Stimulated activated CD8-positive, alpha-beta memory T cell treated with anti-CD3 and anti-CD28 coated beads, Interleukin-12 subunit alpha, Interleukin-12 subunit beta, amount 100 ng/mL, for 1 hour (primary cell): ENCODE data around the gene RAB11FIP3.
"Not testable (repeated sequence)": the region's sequence is repeated elsewhere in the genome, so short reads cannot be mapped to it uniquely, and the experiment has no call there.

ENCODE experiments used
- DNase-seq: peaks from one replicate; pipeline ENCODE4 v3.0.0-alpha.2; 2020; ENCODE audit warnings: low read depth

The RAB11FIP3 gene

GRCh38 chr16:391885-392335 is 33.5 kb upstream of the RAB11FIP3 start:
- DNase-seq: peak; percentile 55

DNA sequence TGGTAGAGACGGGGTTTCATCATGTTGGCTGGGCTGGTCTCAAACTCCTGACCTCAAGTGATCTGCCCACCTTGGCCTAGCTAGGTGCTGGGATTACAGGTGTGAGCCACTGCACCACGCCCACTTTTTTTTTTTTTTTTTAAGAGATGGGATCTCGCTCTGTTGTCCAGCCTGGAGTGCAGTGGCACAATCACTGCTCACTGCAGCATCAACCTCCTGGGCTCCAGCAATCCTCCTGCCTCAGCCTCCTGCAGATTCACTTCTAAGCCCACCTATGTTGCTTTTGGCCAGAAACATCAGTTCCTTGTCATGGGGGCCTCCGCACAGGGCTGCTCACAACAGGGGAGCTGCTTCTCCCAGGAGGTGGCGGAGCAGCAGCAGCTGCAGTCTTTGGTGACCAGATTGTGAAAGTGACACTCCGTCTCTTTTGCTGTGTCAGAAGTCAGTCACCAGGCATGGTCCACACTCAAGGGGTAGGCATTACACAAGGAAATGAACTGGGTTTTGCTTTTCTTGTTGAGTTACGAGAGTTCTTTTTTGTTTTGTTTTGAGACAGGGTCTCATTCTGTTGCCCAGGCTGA is 32.9 kb upstream of the RAB11FIP3 start:
- DNase-seq: no peak

DNA sequence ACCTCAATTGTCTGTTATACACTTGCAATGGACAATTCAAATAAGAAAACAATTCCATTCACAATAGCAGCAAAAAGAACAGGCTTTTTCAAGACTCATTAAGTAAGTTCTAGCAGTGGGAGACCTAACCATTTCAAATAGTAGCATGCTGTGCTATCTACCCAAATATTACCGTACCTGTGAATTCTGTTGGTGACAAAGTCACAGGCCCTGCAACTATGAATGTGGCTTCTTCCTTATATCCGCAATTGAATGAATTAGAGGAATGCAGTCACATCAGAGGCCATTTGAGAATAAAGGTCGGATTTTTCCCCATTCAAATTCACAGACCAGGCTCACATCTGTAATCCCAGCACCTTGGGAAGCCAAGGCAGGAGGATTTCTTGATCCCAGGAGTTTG is 29.2 kb upstream of the RAB11FIP3 start:
- DNase-seq: no peak

DNA sequence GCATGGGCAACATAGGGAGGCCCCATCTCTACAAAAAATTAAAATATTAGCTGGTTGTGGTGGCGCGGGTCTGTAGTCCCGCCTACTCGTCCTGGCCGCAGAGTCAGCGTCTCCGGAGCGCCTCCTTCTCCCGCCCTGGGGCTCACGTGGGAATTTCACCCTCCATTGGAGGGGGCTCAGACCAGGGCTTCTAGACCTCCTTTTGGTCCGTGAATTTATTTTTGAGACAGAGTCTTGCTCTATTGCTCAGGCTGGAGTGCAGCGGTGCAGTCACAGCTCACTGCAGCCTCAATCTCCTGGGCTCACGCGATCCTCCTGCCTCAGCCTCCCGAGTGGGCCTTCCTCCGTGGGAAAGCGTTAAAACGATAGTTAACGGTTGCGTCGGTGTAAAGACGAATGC is 28.8 kb upstream of the RAB11FIP3 start:
- no peak for DNase-seq

DNA sequence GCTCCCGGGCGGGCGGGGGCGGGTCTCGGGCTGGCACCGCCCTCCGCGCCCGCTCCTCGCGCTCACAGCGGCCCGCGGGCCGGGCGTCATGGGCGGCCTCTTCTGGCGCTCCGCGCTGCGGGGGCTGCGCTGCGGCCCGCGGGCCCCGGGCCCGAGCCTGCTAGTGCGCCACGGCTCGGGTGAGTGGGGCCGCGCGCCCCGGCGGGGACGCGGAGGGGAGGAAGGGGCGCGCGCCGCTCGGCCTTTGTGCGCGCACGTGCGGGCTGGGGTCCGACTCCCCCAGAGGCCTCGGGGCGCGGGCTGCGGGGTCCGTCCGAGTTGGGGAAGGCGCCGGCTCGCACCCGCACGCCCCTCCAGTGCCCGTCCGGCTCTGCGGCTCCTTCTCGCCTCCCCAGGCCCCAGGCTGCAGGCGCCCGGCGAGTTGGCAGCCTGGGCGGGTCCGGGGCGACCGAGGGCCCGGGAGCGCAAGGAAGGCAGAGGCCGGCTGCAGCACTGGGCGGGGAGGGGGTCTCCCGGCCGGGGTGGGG is 28.3 kb upstream of the RAB11FIP3 start, which contains the start of gene NME4:
NME4 (plus strand) TSS at position 65 of the 527 bp plus-strand sequence; CDS start at position 89, 24 bp downstream.
- no peak for DNase-seq

GRCh38 chr16:397736-398332 is 27.6 kb upstream of the RAB11FIP3 start:
- no peak for DNase-seq

DNA sequence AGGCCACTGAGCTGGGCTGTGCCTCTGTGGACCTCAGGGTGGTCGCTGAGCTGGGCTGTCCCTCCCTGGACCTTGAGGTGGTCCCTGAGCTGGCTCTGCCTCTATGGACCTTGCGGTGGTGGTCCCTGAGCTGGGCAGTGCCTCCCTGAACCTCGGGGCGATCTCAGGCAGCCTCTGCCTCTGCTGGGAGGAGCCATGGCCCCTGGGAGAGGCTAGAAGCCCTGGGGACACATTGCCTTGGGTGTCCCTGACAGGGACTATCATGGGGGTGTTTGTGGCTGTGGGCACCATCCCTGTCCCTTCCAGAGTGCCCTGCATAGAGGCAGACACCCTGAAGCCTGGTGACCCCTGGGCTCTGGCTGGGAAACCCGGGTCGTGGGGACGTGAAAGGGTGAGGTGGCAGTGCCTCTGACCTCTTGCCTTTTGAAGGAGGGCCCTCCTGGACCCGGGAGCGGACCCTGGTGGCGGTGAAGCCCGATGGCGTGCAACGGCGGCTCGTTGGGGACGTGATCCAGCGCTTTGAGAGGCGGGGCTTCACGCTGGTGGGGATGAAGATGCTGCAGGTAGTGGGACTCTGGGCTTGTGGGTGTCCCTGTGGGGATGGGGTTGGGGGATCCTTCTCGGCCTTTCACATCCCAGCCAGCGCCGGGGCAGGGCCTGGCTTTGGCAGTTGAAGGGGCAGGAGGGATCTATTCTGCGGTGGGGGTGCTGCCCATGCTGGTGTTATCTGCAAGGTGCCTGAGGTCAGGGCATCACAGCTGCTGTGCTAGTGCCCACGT is 26.7 kb upstream of the RAB11FIP3 start:
- no peak for DNase-seq

DNA sequence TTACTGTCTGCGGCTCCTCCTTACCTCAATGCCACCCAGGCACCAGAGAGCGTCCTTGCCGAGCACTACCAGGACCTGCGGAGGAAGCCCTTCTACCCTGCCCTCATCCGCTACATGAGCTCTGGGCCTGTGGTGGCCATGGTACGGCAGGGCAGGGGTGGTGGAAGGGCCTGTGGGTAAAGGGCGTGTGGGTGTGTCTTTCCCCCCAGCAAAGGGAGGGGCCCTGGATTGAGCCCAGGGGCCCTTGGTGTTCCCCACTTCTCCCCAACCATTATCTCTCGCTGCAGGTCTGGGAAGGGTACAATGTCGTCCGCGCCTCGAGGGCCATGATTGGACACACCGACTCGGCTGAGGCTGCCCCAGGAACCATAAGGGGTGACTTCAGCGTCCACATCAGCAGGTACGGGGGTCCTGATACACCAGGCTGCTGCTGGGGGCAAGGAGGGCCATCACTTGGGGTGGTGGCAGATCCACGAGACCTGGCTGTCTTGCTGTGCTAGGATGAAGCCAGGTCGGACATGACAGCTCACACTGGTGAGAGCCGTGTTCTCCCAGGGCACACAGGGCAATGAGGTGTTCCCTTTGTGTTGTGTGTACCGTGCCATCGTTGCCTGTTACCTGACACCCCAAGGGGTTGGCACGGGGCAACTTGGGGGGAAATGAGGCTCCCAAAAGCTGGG is 26.0 kb upstream of the RAB11FIP3 start:
- no peak for DNase-seq

- DNase-seq: no peak
Observed at GRCh38 chr16:400061-400591, 25.3 kb upstream of the RAB11FIP3 start.

DNA sequence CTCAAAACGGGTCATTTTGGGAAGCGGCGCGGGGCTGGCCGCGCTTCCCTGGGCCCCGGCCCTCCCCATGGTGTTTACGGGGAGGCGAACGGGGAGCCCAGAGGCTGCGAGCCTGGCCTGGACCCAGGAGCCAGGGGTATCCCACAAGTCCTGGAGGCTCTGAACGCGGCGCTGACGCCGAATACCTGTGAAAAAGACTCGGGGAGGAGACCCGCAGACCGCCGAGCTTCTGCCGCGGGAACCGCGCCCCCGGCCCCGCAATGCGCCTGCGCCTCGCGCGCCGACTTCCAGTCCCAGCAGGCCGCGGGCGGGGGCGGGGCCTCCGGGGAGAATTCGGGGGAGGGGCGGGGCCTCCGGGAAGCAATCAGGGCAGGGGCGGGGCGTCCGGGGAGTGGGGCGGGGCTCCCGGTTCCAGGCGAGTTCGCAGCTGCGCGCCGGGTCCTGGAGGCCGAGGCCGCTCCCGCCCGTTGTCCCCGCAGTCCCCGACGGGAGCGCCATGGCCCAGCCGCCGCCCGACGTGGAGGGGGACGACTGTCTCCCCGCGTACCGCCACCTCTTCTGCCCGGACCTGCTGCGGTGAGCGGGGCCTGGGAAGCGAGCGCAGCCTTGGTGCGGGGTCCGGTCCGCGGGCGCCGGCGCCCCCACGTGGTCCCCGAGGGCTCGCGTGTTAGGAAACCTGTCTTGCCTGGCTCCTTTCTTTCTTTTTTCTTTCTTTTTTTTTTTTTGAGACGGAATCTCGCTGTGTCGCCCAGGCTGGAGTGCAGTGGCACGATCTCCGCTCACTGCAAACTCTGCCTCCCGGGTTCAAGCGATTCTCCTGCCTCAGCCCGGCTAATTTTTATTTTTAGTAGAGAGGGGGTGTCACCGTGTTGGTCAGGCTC is 23.7 kb upstream of the RAB11FIP3 start, which contains the start of gene DECR2:
DECR2 (plus strand) TSS at position 418 of the 881 bp plus-strand sequence; CDS start at position 497, 79 bp downstream.
- peak; percentile 97 for DNase-seq

- DNase-seq: no peak
Observed at GRCh38 chr16:404971-405486, 20.4 kb upstream of the RAB11FIP3 start.

GRCh38 chr16:405548-406506 is 19.6 kb upstream of the RAB11FIP3 start:
- DNase-seq: no peak

DNA sequence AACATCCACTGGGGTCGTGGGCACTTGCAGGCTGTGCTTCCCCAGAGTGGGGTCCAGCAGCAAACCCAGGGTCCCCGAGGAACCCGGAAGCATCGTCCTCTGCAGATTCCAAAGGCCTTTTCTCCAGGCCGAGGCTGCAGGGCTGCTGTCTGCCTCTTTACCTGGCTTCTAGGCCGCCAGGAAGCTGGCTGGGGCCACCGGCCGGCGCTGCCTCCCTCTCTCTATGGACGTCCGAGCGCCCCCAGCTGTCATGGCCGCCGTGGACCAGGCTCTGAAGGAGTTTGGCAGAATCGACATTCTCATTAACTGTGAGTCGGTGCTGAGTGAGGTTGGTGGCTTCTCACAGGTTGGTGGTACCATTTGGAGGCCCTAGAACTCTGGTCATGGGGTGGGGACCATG is 18.2 kb upstream of the RAB11FIP3 start:
- no peak for DNase-seq

DNA sequence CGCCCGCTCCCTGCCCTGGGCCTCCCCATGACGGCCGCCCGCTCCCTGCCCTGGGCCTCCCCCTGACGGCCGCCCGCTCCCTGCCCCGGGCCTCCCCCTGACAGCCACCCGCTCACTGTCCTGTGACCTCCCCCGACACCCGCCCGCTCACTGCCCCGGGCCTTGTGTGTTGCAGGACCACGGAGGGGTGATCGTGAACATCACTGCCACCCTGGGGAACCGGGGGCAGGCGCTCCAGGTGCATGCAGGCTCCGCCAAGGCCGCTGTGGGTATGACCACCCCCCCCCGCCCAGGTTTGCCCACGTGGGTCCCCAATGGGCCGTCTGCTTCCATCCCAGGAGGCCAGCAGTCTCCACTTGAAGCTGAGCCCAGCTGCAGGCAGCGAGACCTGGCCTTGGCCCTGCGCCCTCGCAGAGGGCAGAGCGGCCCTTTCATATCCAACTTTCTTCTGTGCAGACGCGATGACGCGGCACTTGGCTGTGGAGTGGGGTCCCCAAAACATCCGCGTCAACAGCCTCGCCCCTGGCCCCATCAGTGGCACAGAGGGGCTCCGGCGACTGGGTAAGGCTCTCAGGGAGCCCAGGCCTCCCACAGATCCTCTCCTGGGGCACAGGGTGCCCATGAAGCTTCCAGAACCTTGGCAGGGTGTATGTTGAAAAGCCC is 14.8 kb upstream of the RAB11FIP3 start:
- no peak for DNase-seq

- no peak for DNase-seq
Observed at GRCh38 chr16:411576-412265, 13.7 kb upstream of the RAB11FIP3 start.

- DNase-seq: no peak
Observed at GRCh38 chr16:414395-415169, 10.9 kb upstream of the RAB11FIP3 start.

DNA sequence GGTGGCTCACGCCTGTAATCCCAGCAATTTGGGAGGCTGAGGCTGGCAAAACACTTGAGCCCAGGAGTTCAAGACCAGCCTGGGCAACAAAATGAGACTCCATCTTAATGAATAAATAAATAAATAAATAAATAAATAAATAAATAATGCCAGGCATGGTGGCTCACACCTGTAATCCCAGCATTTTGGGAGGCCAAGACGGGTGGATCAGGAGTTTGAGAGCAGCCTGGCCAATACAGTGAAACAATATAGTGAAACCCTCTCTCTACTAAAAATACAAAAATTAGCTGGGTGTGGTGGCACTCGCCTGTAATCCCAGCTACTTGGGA is 10.3 kb upstream of the RAB11FIP3 start:
- DNase-seq: not testable (repeated sequence)

DNA sequence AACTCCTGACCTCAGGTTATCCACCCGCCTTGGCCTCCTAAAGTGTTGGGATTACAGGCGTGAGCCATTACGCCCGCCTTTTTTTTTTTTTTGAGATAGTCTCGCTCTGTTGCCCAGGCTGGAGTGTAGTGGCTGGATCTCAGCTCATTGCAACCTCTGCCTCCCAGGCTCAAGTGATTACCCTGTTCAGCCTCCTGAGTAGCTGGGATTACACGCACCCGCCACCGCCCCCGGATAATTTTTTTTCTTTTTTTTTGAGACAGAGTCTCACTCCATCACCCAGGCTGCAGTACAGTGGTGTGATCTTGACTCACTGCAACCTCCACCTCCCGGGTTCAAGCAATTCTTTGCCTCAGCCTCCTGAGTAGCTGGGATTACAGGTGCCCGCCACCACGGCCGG is 3.3 kb upstream of the RAB11FIP3 start:
- not testable (repeated sequence) for DNase-seq
